ENCODE data around the gene GP5. TPM values are rescaled to one million over a fixed set of nuclear protein-coding genes. Genes with fewer than 3 reads are reported as not detected.

Gene GP5
- total RNA-seq, 3 donors from 2014 or later, result 0.07 to 0.19 TPM; not detected in 1

DNA sequence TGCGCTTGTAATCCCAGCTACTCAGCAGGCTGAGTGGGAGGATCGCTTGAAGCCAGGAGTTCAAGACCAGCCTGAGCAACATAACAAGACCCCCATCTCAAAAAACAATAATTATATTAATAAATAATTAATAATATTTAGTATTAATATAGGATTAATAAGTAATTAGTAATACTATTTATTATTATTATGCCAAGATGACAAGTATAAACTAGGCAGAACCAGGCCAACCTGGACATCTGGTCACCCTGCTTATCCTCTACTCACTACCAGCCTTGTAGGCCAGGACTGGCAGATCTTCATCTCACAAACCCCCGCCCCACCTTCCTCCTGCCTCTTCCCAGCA is 48.4 kb downstream of the GP5 start:
- TF ChIP-seq, protein P1, sequence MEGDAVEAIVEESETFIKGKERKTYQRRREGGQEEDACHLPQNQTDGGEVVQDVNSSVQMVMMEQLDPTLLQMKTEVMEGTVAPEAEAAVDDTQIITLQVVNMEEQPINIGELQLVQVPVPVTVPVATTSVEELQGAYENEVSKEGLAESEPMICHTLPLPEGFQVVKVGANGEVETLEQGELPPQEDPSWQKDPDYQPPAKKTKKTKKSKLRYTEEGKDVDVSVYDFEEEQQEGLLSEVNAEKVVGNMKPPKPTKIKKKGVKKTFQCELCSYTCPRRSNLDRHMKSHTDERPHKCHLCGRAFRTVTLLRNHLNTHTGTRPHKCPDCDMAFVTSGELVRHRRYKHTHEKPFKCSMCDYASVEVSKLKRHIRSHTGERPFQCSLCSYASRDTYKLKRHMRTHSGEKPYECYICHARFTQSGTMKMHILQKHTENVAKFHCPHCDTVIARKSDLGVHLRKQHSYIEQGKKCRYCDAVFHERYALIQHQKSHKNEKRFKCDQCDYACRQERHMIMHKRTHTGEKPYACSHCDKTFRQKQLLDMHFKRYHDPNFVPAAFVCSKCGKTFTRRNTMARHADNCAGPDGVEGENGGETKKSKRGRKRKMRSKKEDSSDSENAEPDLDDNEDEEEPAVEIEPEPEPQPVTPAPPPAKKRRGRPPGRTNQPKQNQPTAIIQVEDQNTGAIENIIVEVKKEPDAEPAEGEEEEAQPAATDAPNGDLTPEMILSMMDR (IDR thresholded peaks at IDR 0.05), result no peak
- intact Hi-C loops (cut with DNase I, micrococcal nuclease), result no loop called here
- no peaks in the 10 kb centered on the region for H3K4me1 ChIP-seq (ENCODE audit: low read depth)
- ATAC-seq (no peak), DNase-seq (no peak)
- H3K4me3 ChIP-seq, result no peak overlapping the region
- H3K9me3 ChIP-seq, result no peaks in the 10 kb centered on the region
- H3K36me3 ChIP-seq (ENCODE audit: low read depth), result no peaks in the 10 kb centered on the region

GRCh38 chr3:194348354-194348753 is 50.7 kb downstream of the GP5 start:
- H3K4me3 ChIP-seq, result no peak overlapping the region
- intact Hi-C loops (cut with DNase I, micrococcal nuclease), result no loop called here

GRCh38 chr3:194346621-194347020 is 52.4 kb downstream of the GP5 start:
- ATAC-seq (peak; percentile 11), DNase-seq (no peak)
- TF ChIP-seq, protein P1 (IDR thresholded peaks at IDR 0.05), result no peak
- Histone ChIP-seq H3K9me3 (no peaks in the 10 kb centered on the region), H3K36me3 (ENCODE audit: low read depth) (no peaks in the 10 kb centered on the region), H3K4me3 (no peak overlapping the region), H3K4me1 (ENCODE audit: low read depth) (no peaks in the 10 kb centered on the region)
- intact Hi-C loops (cut with DNase I, micrococcal nuclease), result no loop called here

More at GRCh38 chr3:194348354-194348753, 50.7 kb downstream of the GP5 start:
- ATAC-seq (no peak), DNase-seq (no peak)
- TF ChIP-seq, protein P1 (IDR thresholded peaks at IDR 0.05), result no peak
- H3K4me1 ChIP-seq (ENCODE audit: low read depth), result no peaks in the 10 kb centered on the region
- no peaks in the 10 kb centered on the region for H3K9me3 ChIP-seq
- no peaks in the 10 kb centered on the region for H3K36me3 ChIP-seq (ENCODE audit: low read depth)

GRCh38 chr3:194346035-194346434 is 53.0 kb downstream of the GP5 start:
- no peak overlapping the region for H3K4me3 ChIP-seq
- H3K9me3 ChIP-seq, result no peaks in the 10 kb centered on the region
- ATAC-seq, result no peak
- H3K4me1 ChIP-seq (ENCODE audit: low read depth), result no peaks in the 10 kb centered on the region
- TF ChIP-seq, protein P1 (IDR thresholded peaks at IDR 0.05), result no peak
- no peaks in the 10 kb centered on the region for H3K36me3 ChIP-seq (ENCODE audit: low read depth)
- intact Hi-C loops (cut with DNase I, micrococcal nuclease), result no loop called here
- DNase-seq, result peak in 1 of 3 donors; percentile 31

Other genes with a start within 250 kb of the GP5 start
- under 1 TPM in 1 of 3 donors, not detected in 2; 0.14 TPM for gene CPN2, start 47.9 kb downstream of the GP5 start, total RNA-seq
- 1 to 10 TPM in 1 of 3 donors, under 1 TPM in 2; 0.22 to 1.8 (median 0.29) TPM for gene LRRC15, start 29.5 kb downstream of the GP5 start, total RNA-seq
- 10 to 100 TPM; 76.2 to 96.1 (median 83.9) TPM for gene ATP13A3, start 87.7 kb upstream of the GP5 start, total RNA-seq
- gene TMEM44, start 234.2 kb upstream of the GP5 start, total RNA-seq, result 10 to 100 TPM; 30.9 to 59.3 (median 34.1) TPM